SIG-M5 treated with dmso at 0.1 percent for 504 hours (cell line): ENCODE results near the gene RFX6.

Source experiments
- DNase-seq: peaks from one replicate; lab custom pipeline; 2025; ENCODE audit not compliant: unreplicated experiment; lab: John Stamatoyannopoulos, UW

RFX6 gene

DNA sequence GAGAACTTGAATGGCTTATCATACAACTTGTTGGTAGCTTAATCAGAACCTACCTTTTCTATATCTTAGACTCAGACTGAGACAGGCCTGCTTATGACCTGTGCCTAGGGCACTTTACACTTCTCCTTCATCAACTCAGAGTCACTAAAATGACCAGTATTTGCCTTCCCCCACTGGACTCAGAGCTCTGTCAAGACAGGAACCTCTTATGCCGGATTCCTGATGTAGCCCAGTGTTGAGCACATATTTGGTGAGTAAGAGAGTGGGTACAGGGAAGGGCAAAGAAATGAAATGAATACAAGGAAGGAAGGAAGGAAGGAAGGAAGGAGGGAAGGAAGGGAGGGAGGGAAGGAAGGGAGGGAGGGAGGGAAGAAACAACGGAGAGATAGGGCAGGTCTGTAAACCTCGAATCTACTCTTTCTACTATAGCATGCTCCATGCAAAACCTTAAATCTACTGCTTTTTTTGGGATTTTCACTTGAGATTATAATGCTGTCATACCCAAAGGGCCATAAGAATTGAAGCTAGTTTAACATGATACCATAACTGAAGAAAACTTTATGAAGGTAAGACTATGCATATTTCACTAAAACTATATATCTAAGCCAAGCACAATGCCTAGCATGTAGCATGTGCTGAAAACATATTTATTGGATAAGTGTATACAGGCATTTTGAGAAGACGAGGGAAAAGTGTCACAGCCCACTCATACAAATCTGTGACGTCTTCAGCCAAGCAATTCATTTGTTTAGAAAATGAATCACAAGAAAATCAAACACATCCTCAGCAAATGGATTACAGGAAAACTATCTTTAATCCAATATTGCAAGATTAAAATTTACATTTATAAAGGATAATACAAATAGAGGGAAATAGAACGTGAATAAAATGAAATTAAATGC, 89.9 kb downstream of the RFX6 start:
- no peak for DNase-seq

DNA sequence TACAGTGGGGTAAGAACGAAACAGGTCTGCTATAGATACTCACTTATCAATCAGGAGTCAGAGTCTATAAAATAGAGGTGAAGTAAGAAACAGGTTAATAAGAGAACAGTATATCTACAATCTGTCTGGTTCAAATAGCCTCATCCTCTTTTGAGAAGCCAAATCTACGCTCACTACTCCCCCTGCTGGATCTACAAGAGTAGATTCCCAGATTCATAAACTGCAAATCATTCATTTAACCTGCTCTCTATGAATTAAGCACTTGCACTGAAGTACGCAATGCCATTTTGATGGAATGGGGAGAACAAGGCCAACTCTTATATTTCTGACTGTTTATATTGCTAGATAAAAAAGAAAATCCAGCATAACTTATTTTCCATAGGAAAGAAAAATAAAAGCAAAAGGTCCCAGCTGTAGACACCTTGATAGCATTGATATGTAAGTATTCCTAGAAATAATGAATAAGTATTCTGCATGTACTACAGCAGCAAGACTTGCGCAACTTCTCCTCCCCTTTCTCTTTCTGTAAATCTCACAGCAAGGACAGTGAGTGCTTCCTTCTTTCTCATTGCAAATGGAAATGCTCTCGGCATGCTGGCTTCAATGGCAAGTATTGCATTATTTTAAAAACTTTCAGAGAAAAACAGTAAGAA, 92.3 kb downstream of the RFX6 start:
- peak; percentile 33 for DNase-seq

DNA sequence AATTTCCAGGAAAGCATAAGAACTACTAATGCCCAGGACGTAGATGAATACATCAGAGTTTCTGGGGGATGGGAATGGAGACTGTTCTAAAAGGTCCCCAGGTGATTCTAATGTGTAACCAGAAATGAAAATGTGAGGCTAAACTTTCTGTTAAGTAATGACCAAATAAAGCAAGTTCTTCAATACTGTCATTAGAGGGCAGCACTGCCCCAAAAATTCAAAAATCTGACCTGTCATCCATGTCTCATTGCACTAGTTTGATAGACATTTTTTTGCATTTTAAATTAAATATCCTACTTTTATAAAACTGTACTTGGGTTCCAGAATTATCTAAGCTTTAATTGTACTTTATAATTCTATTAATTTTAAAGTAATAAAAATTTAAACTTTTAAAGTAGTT, 94.9 kb downstream of the RFX6 start:
- DNase-seq = peak; percentile 47

DNA sequence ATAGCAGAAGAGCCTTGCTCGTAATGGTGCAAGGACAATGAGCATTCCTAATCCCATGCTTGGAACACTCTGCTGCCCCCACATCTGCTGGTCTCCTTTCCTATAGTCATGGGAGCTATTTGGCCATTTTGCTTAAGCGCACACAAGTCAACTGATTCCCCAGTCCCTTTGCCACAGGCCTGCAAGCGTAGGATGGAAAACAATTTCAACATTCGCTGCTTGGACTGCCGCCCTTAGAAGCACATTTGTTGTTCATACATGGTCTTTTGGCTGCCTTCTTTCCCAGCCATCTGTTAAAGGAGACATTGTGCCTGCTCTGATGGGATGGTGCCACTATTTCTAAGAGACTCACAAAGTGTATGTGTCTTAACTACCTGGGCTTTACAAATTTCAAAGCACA, 96.9 kb downstream of the RFX6 start:
- DNase-seq = no peak

DNA sequence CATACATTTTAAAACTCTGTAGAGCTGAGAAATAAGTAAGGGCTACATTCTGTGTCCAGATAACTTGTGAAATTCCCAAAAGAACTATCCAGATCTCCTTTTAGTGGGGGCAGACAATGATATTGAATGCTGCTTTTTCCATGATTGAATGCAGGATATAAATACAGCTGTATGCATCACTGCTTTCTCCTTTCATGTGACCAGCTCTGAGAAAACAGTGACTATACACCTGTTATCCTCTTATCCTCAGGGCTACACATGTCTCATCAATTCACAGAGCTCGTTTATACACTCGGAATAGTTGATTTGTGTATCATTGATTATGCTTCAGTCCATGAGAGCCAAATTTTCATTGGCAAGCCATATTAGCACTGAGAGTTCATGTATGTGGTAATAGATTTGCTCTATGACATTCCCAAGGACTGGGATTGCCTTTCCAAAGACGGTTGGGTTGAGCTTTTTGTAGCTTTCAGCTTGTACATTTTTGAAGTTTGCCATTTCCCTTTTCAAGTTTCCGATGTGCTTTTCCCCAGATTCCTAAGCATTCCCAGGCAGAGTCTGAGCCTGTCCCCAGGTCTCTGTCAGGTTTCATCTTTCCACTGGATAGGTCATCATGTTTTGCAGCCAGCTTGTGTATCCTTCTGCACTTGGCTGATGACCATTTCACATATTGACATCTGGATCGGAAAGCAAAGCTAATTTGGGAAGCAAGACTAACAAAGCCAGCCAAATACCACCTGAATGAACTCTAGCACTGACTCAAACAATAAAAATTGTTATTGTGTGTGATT, 97.7 kb downstream of the RFX6 start:
- no peak for DNase-seq

DNA sequence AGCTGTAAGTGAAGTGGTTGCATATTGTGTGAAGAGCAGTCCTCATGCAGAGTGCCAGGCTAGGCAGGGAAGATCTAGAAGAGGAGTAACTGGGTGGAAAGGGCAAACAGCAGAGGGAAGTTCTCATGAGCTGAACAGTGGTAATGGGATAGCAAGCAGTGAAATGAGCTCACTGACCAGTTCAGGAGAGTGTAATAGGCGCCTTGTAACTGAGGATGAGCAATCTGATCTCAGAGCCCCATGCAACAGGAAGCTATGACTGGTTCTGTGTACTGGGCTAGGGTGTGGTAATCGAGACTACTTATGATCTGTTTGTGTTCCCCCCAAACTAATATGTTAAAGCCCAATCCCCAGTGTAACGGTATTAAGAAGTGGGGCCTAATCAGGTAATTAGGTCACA, 98.6 kb downstream of the RFX6 start:
- peak; percentile 2 for DNase-seq

DNA sequence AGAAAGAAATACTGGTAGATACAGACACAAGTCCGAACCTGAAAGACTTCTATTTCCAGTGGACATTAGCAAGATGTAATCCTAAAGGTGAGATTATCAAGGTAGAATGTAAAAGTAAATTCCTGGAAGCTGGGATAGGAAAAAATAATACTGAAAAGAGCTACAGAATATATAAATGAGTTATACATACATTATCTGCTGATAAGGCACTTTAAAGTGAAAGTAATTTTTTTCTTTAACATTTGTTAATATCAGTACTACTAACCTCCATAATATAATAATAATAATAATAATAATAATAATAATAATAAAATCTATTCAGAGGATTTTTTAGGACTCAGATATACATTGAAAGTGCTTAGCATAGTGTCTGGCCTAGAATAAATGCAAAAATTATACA, 102.5 kb downstream of the RFX6 start:
- no peak for DNase-seq
